Loucy (cell line): Measurements from ENCODE around the gene CCDC57.

ENCODE experiments used
- H2AFZ ChIP-seq: fragments of 200-600 bp; sonication (generic); 2 replicates; pipeline ENCODE4 v1.6.0; 2016; ENCODE audit warnings: antibody characterized with exemption, mild to moderate bottlenecking, low read length, moderate library complexity
- H3F3A ChIP-seq: fragments of 200-600 bp; 2 replicates; pipeline ENCODE4 v1.6.0; 2016; ENCODE audit warnings: antibody characterized with exemption, low read depth, mild to moderate bottlenecking
- H3K27me3 ChIP-seq: fragments of 200-600 bp; sonication (generic); 2 replicates; pipeline ENCODE4 v1.6.1; 2014; ENCODE audit warnings: low read length, mild to moderate bottlenecking; ENCODE audit not compliant: insufficient read depth, poor library complexity, severe bottlenecking
- H3K36me3 ChIP-seq: fragments of 200-600 bp; sonication (generic); 2 replicates; pipeline ENCODE4 v1.6.1; 2016; ENCODE audit warnings: low read length; ENCODE audit not compliant: insufficient read depth
- H3K4me1 ChIP-seq: fragments of 200-600 bp; sonication (generic); 2 replicates; pipeline ENCODE4 v1.5.1; 2014; ENCODE audit warnings: low read length, mild to moderate bottlenecking; ENCODE audit not compliant: insufficient read depth, poor library complexity, severe bottlenecking
- H3K4me2 ChIP-seq: fragments of 200-600 bp; sonication (generic); 2 replicates; pipeline ENCODE4 v1.6.0; 2014; ENCODE audit warnings: antibody characterized with exemption, low read length, low read depth, mild to moderate bottlenecking; ENCODE audit not compliant: poor library complexity, severe bottlenecking
- H3K4me3 ChIP-seq: fragments of 200-600 bp; sonication (generic); 2 replicates; pipeline ENCODE4 v1.5.1; 2014; ENCODE audit warnings: low read length, mild to moderate bottlenecking, mixed read lengths; ENCODE audit not compliant: poor library complexity, severe bottlenecking
- H3K79me2 ChIP-seq: fragments of 200-600 bp; sonication (generic); 2 replicates; pipeline ENCODE4 v1.6.1; 2014; ENCODE audit warnings: low read length; ENCODE audit not compliant: insufficient read depth
- H3K9ac ChIP-seq: fragments of 200-600 bp; sonication (generic); 2 replicates; pipeline ENCODE4 v1.6.0; 2014; ENCODE audit warnings: mild to moderate bottlenecking, low read depth, low read length, moderate library complexity; ENCODE audit not compliant: poor library complexity, severe bottlenecking
- H3K9me2 ChIP-seq: fragments of 200-600 bp; sonication (generic); replicated peaks from 2 replicates; pipeline ENCODE4 v1.6.1; 2016; ENCODE audit warnings: low read depth, low read length, mixed read lengths
- H3K9me3 ChIP-seq: fragments of 200-600 bp; sonication (generic); 2 replicates; pipeline ENCODE4 v1.6.1; 2014; ENCODE audit warnings: mild to moderate bottlenecking, antibody characterized with exemption, low read length, low read depth; ENCODE audit not compliant: insufficient read depth
- H4K20me1 ChIP-seq: fragments of 200-600 bp; sonication (generic); 2 replicates; pipeline ENCODE4 v1.6.0; 2014; ENCODE audit warnings: antibody characterized with exemption, low read length, mild to moderate bottlenecking; ENCODE audit not compliant: insufficient read depth, poor library complexity, severe bottlenecking
- EZH2phosphoT487 ChIP-seq: fragments of 200-600 bp; IDR thresholded peaks from 2 replicates; pipeline ENCODE4 v1.6.1; 2018; ENCODE audit warnings: antibody characterized with exemption, mild to moderate bottlenecking, moderate library complexity, borderline replicate concordance
- TF ChIP-seq, protein P1 (sequence below): fragments of 200-600 bp; sonication (generic); conservative IDR thresholded peaks from 2 replicates; pipeline ENCODE4 v1.5.1; 2014; ENCODE audit warnings: mild to moderate bottlenecking, antibody characterized with exemption, low read length

The CCDC57 gene

DNA sequence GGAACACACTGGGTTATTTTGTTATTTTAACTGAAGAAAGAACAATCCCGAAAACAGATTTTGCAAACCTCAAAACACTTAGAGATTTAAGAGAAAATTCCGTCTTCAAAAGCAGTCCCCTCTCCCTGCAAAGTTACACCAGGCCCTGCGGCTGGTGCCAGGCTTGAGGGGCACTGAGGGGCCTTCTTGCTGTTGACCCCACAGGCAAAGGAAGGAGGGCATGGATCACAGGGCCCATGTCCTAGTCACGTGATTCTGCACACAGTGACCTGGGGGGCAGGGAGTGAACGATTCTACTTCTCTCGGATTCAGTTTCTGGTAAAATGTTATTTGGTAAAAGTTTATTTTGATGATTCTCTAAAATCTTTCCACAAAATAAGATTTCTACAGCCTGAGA is 59.3 kb downstream of the CCDC57 start:
- no peaks in the 10 kb centered on the region for H3K9me3 ChIP-seq
- 0 out of 2 replicates have a peak, but pooled peaks cover 4% of the 10 kb centered on the region for H3F3A ChIP-seq
- no peak overlapping the region for H2AFZ ChIP-seq
- H3K4me3 ChIP-seq = no peak overlapping the region
- no peaks in the 10 kb centered on the region for H3K4me1 ChIP-seq
- H4K20me1 ChIP-seq = peaks cover 5% of the 10 kb centered on the region
- H3K9ac ChIP-seq = no peak overlapping the region
- peaks cover 8% of the 10 kb centered on the region; the same call in 1 of the 2 replicates for H3K79me2 ChIP-seq
- no peak overlapping the region for H3K4me2 ChIP-seq
- H3K27me3 ChIP-seq = no peaks in the 10 kb centered on the region
- no peaks in the 10 kb centered on the region for H3K9me2 ChIP-seq
- peaks cover 41% of the 10 kb centered on the region; the same call in 1 of the 2 replicates for H3K36me3 ChIP-seq
- TF ChIP-seq, protein P1, sequence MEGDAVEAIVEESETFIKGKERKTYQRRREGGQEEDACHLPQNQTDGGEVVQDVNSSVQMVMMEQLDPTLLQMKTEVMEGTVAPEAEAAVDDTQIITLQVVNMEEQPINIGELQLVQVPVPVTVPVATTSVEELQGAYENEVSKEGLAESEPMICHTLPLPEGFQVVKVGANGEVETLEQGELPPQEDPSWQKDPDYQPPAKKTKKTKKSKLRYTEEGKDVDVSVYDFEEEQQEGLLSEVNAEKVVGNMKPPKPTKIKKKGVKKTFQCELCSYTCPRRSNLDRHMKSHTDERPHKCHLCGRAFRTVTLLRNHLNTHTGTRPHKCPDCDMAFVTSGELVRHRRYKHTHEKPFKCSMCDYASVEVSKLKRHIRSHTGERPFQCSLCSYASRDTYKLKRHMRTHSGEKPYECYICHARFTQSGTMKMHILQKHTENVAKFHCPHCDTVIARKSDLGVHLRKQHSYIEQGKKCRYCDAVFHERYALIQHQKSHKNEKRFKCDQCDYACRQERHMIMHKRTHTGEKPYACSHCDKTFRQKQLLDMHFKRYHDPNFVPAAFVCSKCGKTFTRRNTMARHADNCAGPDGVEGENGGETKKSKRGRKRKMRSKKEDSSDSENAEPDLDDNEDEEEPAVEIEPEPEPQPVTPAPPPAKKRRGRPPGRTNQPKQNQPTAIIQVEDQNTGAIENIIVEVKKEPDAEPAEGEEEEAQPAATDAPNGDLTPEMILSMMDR = no peak
- no peak for TF ChIP-seq EZH2phosphoT487

DNA sequence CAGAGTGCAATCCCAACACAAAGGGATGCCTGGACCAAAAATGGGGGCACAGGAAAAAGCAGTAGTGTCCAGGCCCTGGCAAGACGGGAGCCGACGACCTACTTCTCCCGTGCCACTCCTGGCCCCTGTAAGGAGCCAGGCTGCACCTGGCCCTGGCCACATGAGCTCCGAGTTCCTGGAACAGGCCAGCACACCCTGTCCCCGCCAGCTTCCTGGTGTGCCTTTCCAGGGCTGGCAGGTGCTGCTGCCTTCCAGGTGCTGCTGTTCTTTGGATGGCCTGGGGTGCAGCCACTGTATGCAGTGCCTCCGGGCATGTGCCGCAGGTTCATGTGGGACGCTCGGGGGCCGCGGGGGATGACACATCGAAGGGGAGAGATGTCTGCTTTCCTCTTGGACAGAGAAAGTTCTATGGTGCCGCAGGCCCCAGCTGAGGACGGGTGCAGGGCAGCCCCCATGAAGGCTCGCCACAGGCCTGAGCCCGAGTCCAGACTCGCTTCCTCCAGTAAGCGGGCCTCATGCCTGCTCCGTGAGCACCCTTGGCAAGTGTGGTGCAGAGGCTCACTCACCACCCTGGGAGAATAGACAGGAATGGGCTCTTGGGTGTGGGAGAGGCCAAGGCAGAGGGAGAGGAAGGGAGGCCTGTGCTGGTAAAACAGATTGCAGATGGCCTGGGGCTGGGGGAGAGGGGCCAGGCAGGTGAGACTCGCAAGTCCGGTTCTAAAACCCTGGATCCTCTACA is 59.9 kb downstream of the CCDC57 start:
- Histone ChIP-seq H2AFZ (no peak overlapping the region), H3K36me3 (peaks cover 35% of the 10 kb centered on the region; the same call in 1 of the 2 replicates), H3K4me2 (no peak overlapping the region), H3K4me1 (no peaks in the 10 kb centered on the region), H4K20me1 (peaks cover 5% of the 10 kb centered on the region), H3K9me3 (no peaks in the 10 kb centered on the region), H3K27me3 (no peaks in the 10 kb centered on the region), H3K79me2 (peaks cover 8% of the 10 kb centered on the region; the same call in 1 of the 2 replicates), H3K9ac (no peak overlapping the region), H3F3A (0 out of 2 replicates have a peak, but pooled peaks cover 4% of the 10 kb centered on the region), H3K9me2 (no peaks in the 10 kb centered on the region), H3K4me3 (no peak overlapping the region)
- TF ChIP-seq, protein P1 = no peak
- TF ChIP-seq EZH2phosphoT487 = no peak

DNA sequence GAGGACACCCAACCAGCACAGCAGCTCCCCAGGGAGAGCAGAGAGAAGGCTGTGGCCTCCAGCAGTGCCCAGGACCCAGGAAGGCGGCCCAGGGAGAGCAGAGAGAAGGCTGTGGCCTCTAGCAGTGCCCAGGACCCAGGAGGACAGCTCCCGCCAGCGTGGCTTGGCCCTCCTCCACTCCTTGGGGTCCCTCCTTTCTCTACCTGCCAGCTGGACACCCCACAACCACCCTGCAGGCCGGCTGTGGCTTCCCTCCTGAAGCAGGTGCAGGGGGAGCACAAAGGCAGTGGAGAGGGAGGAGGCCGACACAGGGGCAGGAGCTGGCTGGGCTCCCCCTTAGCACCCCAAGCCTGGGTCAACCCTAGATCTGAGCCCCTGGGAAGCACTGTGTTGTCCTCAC is 60.5 kb downstream of the CCDC57 start:
- no peaks in the 10 kb centered on the region for H3K27me3 ChIP-seq
- TF ChIP-seq, protein P1 = no peak
- TF ChIP-seq EZH2phosphoT487 = no peak
- H3K4me2 ChIP-seq = no peak overlapping the region
- H3K9me3 ChIP-seq = no peaks in the 10 kb centered on the region
- H3K9ac ChIP-seq = no peak overlapping the region
- peaks cover 29% of the 10 kb centered on the region; the same call in 1 of the 2 replicates for H3K36me3 ChIP-seq
- peaks cover 5% of the 10 kb centered on the region for H4K20me1 ChIP-seq
- no peak overlapping the region for H2AFZ ChIP-seq
- H3K9me2 ChIP-seq = no peaks in the 10 kb centered on the region
- H3K4me3 ChIP-seq = no peak overlapping the region
- no peaks in the 10 kb centered on the region for H3K4me1 ChIP-seq
- H3K79me2 ChIP-seq = peaks cover 8% of the 10 kb centered on the region; the same call in 1 of the 2 replicates
- 0 out of 2 replicates have a peak, but pooled peaks cover 4% of the 10 kb centered on the region for H3F3A ChIP-seq
